ENCODE measurements around the gene CGREF1.

CGREF1 gene

DNA sequence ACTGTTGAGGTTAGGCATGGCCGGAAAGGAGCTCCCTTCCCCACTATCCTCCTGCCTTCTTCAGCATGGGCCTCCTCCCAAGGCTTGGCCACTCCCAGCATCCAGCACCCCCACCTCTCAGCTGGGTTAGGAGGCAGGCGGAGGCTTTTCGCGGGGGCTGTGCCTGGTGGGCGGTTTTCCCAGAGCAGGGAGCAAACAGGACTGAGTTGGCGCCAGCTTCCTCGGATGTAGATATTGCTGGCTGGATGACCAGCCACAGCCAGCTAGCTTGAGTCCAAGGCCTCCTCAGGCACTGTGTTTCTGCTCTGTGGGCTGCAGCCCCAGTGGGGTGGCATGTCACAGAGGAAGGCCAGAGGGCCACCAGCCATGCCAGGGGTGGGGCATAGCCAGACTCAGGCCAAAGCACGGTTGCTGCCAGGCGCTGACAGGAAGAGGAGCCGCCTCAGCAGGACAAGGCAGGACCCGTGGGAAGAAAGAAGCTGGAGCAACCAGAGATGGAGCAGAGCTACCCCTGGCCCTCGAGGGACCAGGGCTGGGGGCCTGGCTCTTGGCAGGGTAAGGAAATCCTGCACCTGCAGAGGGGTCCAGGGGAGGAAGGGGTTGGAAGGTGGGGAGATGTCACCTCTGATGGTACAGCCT is 30.0 kb upstream of the CGREF1 start, which contains the start of gene TCF23:
Gene TCF23, plus strand, starts transcription at position 204 of the 639 bp plus-strand sequence. Its CDS starts 130 bp downstream, at position 334.
- H3K27ac ChIP-seq, result no peak within 1 kb of the TSS
- TF ChIP-seq, protein P1, sequence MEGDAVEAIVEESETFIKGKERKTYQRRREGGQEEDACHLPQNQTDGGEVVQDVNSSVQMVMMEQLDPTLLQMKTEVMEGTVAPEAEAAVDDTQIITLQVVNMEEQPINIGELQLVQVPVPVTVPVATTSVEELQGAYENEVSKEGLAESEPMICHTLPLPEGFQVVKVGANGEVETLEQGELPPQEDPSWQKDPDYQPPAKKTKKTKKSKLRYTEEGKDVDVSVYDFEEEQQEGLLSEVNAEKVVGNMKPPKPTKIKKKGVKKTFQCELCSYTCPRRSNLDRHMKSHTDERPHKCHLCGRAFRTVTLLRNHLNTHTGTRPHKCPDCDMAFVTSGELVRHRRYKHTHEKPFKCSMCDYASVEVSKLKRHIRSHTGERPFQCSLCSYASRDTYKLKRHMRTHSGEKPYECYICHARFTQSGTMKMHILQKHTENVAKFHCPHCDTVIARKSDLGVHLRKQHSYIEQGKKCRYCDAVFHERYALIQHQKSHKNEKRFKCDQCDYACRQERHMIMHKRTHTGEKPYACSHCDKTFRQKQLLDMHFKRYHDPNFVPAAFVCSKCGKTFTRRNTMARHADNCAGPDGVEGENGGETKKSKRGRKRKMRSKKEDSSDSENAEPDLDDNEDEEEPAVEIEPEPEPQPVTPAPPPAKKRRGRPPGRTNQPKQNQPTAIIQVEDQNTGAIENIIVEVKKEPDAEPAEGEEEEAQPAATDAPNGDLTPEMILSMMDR (conservative IDR thresholded peaks at IDR 0.05), result no peak

DNA sequence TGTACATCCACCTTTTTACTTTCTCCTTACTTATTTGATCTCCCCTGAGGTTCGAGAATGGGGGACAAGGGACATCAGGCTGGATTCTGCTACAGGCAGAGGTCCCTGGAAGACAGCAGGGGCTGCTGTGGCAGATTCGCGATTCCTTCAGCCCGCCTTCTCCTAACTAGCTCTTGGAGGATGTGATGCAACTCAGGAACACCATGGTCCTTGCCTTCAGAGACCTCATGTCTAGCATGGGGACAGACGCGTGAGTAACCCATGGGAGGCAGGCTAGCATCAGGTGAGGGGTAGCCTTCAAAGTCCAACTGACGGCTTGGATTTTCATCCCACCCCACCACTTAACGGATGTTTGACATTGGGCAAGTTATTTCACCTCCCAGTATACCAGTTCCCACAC is 29.0 kb upstream of the CGREF1 start:
- TF ChIP-seq, protein P1 (conservative IDR thresholded peaks at IDR 0.05), result no peak
- H3K27ac ChIP-seq, result no peak overlapping the region

DNA sequence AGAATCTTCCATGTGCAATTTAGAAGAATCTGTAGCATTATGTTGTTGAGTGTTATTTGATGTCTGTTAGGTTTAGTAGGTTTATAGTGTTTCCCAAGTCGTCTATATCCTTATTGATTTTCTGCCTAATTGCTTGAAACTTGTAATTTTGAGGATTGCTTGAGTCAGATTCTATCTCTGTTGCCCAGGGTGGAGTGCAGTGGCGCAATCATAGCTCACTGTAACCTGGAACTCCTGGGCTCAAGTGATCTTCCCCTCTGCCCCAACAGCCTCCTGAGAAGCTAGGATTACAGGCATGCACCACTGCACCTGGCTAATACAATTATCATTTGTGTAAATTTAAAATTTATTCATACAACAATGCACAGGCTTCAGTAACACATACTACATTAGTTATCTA is 26.8 kb upstream of the CGREF1 start:
- TF ChIP-seq, protein P1 (conservative IDR thresholded peaks at IDR 0.05), result no peak
- no peak overlapping the region for H3K27ac ChIP-seq

DNA sequence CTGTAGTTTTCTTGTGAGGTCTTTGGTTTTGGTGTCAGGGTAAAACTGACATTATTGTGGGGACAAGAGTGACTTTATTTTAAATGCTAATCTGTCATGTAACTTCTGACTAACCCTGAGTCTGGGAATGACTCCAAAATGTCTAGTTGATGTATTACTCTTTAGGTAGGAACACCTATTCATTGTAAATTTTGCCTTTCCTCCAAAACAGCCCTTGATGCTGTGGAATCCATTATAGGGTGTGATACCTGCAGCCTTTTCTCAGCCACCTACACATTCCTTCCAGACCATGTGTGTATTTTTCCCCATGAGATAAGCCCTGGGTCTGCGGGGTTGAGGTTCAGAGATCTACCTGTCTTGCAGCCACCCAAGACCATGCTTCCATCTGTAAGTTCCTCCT is 24.4 kb upstream of the CGREF1 start:
- H3K27ac ChIP-seq, result no peak overlapping the region
- TF ChIP-seq, protein P1 (conservative IDR thresholded peaks at IDR 0.05), result no peak

DNA sequence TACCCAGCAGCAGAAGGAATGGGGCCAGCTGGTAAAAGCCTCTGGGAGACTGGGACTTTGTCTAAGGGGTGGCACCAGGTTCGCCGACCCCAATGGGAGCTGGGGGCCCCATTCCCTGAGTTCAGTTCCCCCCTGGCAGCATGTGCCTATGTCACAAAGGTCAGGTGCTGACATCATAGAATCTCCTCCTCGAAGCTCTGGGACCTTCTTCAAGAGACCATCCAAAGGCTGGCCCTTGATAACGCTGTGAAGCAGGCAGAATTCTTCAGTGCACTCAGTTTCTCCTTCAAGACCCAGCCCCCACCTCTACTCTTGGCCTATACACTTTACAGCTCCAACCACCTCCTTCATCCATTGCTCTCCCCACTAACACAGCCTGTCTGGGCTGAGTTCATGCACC is 20.4 kb upstream of the CGREF1 start, which contains the start of gene PRR30:
Gene PRR30, minus strand, starts transcription at position 101 of the 400 bp plus-strand sequence. CDS start 1,081 bp downstream, outside the sequence.
- TF ChIP-seq, protein P1 (conservative IDR thresholded peaks at IDR 0.05), result no peak

DNA sequence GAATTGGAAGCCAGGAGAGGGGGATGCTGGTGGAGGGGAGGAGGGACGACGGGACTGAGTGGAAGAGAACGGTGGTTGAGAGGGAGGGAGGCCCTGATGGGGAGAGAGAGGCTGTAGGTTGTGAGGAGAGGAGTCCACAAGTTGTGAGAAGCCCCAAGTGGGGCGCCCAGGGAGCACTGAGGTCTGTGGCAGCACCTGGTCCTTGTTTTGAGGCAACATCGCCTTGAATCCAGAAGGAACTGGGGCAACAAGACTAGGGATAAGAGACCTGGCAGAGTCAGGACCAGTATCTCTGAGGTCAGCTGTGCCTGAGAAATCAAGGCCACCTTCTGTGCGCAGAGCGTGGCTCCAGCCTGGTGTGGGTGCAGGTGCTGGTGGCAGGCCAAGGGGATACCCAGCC is 19.2 kb upstream of the CGREF1 start:
- H3K27ac ChIP-seq, result no peak overlapping the region
- TF ChIP-seq, protein P1 (conservative IDR thresholded peaks at IDR 0.05), result no peak

More for the DNA sequence above, 20.4 kb upstream of the CGREF1 start, which contains the start of gene PRR30:
- no peak within 1 kb of the TSS for H3K27ac ChIP-seq

DNA sequence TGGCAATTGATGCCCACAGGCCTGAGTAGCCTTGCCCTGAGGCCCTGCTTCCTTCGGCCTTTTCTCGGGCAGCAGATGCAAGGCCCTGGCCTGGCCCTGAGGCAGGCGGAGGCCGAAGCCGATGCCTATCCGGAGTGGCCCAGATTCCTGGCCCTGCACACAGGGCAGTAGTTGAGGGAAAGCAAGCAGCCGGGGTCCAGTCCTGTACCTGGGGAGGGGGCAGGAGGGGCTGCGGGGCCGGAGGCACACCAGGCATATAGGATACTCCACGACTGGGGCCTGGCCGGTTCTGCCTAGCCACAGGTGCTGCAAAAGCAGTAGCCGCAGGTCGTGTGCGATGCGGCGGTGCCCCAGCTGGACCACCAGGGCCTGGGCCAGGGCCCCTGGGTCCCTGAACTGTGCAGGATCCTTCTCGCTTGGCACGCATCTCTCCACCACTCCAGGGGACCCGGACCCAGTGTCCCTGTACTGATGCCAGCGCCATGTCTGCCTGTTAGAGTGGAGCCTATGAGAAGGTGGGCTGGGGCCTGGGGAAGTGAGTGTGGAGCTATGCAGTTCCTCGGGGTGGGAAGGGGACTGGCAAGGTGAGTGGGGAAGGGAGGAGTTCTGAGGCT is 18.5 kb upstream of the CGREF1 start:
- TF ChIP-seq, protein P1 (conservative IDR thresholded peaks at IDR 0.05), result no peak
- H3K27ac ChIP-seq, result no peak overlapping the region
